Activated CD4-positive, CD25-positive, alpha-beta regulatory T cell treated with anti-CD3 and anti-CD28 coated beads, Interleukin-2, amount 50 U/mL, for 16 hours (primary cell): ENCODE data around the gene PSAP.
A peak's percentile ranks its signal among the peaks of the same experiment; 100 is the strongest.
"Not testable (repeated sequence)": the region's sequence is repeated elsewhere in the genome, so short reads cannot be mapped to it uniquely, and the experiment has no call there.

Experiments
- DNase-seq: peaks from one replicate; pipeline ENCODE4 v3.0.0-alpha.2; 2020; ENCODE audit warnings: low read depth, low spot score

The PSAP gene

GRCh38 chr10:71850743-71851464 is at the start of gene PSAP:
Gene PSAP, minus strand, starts transcription at chr10:71851251. Its CDS starts 30 bp downstream, at chr10:71851221.
- peak; percentile 96 for DNase-seq

GRCh38 chr10:71900441-71901180 is 49.6 kb upstream of the PSAP start:
- DNase-seq, result no peak

GRCh38 chr10:71899665-71900412 is 48.8 kb upstream of the PSAP start:
- no peak for DNase-seq

GRCh38 chr10:71898346-71898745 is 47.3 kb upstream of the PSAP start:
- DNase-seq, result not testable (repeated sequence)

- DNase-seq, result no peak
Observed at GRCh38 chr10:71893920-71894319, 42.9 kb upstream of the PSAP start.

- no peak for DNase-seq
Observed at GRCh38 chr10:71893258-71893815, 42.3 kb upstream of the PSAP start.

- DNase-seq, result no peak
Observed at GRCh38 chr10:71891437-71891836, 40.4 kb upstream of the PSAP start.

GRCh38 chr10:71889388-71889987 is 38.4 kb upstream of the PSAP start:
- no peak for DNase-seq

GRCh38 chr10:71888623-71889387 is 37.8 kb upstream of the PSAP start:
- DNase-seq, result no peak

- DNase-seq, result no peak
Observed at GRCh38 chr10:71888248-71888622, 37.2 kb upstream of the PSAP start.

GRCh38 chr10:71887743-71888142 is 36.7 kb upstream of the PSAP start:
- no peak for DNase-seq

GRCh38 chr10:71882813-71883659 is 32.0 kb upstream of the PSAP start:
- no peak for DNase-seq

- no peak for DNase-seq
Observed at GRCh38 chr10:71881647-71882355, 30.8 kb upstream of the PSAP start.

- DNase-seq, result not testable (repeated sequence)
Observed at GRCh38 chr10:71881307-71881624, 30.2 kb upstream of the PSAP start.

- DNase-seq, result no peak
Observed at GRCh38 chr10:71880425-71881306, 29.6 kb upstream of the PSAP start.

- DNase-seq, result no peak
Observed at GRCh38 chr10:71878327-71879034, 27.4 kb upstream of the PSAP start.

- no peak for DNase-seq
Observed at GRCh38 chr10:71877821-71878220, 26.8 kb upstream of the PSAP start.
